BLaER1 treated with 17β-estradiol and CSF1 and Interleukin-3, amounts not matched to agents 10 nM and 100 nM (cell line): ENCODE data around the gene PRSS33.

Experiments used
- H3K27ac ChIP-seq, 11 experiments: shearing (Covaris generic); formaldehyde crosslinking; 2 replicates each; pipeline ENCODE4 v1.8.1; 2022
- H3K27me3 ChIP-seq, 11 experiments: shearing (Covaris generic); formaldehyde crosslinking; 2 replicates each; pipeline ENCODE4 v1.8.1; 2022
- H3K36me3 ChIP-seq, 11 experiments: shearing (Covaris generic); formaldehyde crosslinking; 2 replicates each; pipeline ENCODE4 v1.8.1; 2022
- H3K4me1 ChIP-seq, 10 experiments: shearing (Covaris generic); formaldehyde crosslinking; 2 replicates each; pipeline ENCODE4 v1.8.1; 2022
- H3K4me2 ChIP-seq, 11 experiments: shearing (Covaris generic); formaldehyde crosslinking; 2 replicates each; pipeline ENCODE4 v1.8.1; 2022
- H3K4me3 ChIP-seq, 10 experiments: shearing (Covaris generic); formaldehyde crosslinking; 2 replicates each; pipeline ENCODE4 v1.8.1; 2022
- H3K9ac ChIP-seq, 11 experiments: shearing (Covaris generic); formaldehyde crosslinking; 2 replicates each; pipeline ENCODE4 v1.8.1; 2022
- H3K9me3 ChIP-seq, 11 experiments: shearing (Covaris generic); formaldehyde crosslinking; replicated peaks in 1 of 11; 2 replicates each; pipeline ENCODE4 v1.8.1; 2022
- H4K20me1 ChIP-seq, 11 experiments: shearing (Covaris generic); formaldehyde crosslinking; 2 replicates each; pipeline ENCODE4 v1.8.1; 2022
- Cebpa-rat ChIP-seq, 11 experiments: shearing (Covaris generic); IDR thresholded peaks; 2 replicates each; pipeline ENCODE4 v1.8.1; 2022

The PRSS33 gene

DNA sequence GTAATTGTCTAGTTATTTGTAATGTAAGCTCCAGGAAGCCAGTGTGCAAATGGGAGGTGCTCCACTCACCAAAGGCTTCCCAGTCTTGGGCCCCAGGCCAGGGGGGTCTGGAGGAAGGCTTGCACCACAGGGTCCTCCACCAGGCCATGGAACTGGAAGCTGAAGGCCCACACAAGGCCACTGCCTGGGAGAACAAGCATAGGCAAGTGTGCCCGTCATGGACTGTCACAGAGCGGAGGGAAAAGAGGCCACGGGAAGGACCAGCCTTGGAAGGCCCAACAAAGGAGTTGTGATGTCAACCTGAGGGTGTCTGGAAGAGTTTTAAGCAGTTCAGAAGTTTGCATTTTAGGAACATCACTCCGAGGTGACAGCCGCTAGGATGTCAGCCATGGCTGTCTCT is 37.9 kb downstream of the PRSS33 start:
- no peaks in the 10 kb centered on the region for H3K9me3 ChIP-seq
- H3K36me3 ChIP-seq: peaks cover 4 to 15% (median 10%) of the 10 kb centered on the region in 11 experiments; a peak in 17 of 22 replicates
- H3K9ac ChIP-seq: no peak overlapping the region
- peaks cover 15 to 16% (median 16%) of the 10 kb centered on the region in 11 experiments for H4K20me1 ChIP-seq
- TF ChIP-seq Cebpa-rat (IDR thresholded peaks at IDR 0.05): no peak
- H3K4me2 ChIP-seq: no peak overlapping the region
- no peaks in the 10 kb centered on the region for H3K27me3 ChIP-seq
- no peak overlapping the region for H3K27ac ChIP-seq
- H3K4me1 ChIP-seq: peaks cover 17 to 24% (median 21%) of the 10 kb centered on the region in 10 experiments
- H3K4me3 ChIP-seq: no peak overlapping the region

- H3K27me3 ChIP-seq: no peaks in the 10 kb centered on the region
- peaks cover 13 to 20% (median 16%) of the 10 kb centered on the region in 10 experiments for H3K4me1 ChIP-seq
- peaks cover 0 to 9% (median 5%) of the 10 kb centered on the region in 11 experiments; a peak in 10 of 22 replicates for H3K36me3 ChIP-seq
- no peak overlapping the region for H3K27ac ChIP-seq
- no peak for TF ChIP-seq Cebpa-rat (IDR thresholded peaks at IDR 0.05)
- peaks cover 10 to 11% (median 10%) of the 10 kb centered on the region in 11 experiments for H4K20me1 ChIP-seq
- no peak overlapping the region for H3K9ac ChIP-seq
- H3K9me3 ChIP-seq: no peaks in the 10 kb centered on the region
- H3K4me2 ChIP-seq: no peak overlapping the region
- H3K4me3 ChIP-seq: no peak overlapping the region
Observed at GRCh38 chr16:2748757-2749455, 38.5 kb downstream of the PRSS33 start.

GRCh38 chr16:2745961-2746360 is 41.4 kb downstream of the PRSS33 start:
- Histone ChIP-seq H3K27ac (no peak overlapping the region), H4K20me1 (no peaks in the 10 kb centered on the region), H3K4me3 (no peak overlapping the region), H3K4me1 (peaks cover 4 to 9% (median 5%) of the 10 kb centered on the region in 10 experiments), H3K9ac (0 out of 22 replicates have a peak overlapping the region, but pooled peaks of 1 of the 11 experiments have one; percentile 14), H3K27me3 (no peaks in the 10 kb centered on the region), H3K36me3 (peaks cover 0 to 8% (median 0%) of the 10 kb centered on the region in 11 experiments; a peak in 2 of 22 replicates), H3K4me2 (no peak overlapping the region), H3K9me3 (no peaks in the 10 kb centered on the region)
- TF ChIP-seq Cebpa-rat (IDR thresholded peaks at IDR 0.05): no peak

DNA sequence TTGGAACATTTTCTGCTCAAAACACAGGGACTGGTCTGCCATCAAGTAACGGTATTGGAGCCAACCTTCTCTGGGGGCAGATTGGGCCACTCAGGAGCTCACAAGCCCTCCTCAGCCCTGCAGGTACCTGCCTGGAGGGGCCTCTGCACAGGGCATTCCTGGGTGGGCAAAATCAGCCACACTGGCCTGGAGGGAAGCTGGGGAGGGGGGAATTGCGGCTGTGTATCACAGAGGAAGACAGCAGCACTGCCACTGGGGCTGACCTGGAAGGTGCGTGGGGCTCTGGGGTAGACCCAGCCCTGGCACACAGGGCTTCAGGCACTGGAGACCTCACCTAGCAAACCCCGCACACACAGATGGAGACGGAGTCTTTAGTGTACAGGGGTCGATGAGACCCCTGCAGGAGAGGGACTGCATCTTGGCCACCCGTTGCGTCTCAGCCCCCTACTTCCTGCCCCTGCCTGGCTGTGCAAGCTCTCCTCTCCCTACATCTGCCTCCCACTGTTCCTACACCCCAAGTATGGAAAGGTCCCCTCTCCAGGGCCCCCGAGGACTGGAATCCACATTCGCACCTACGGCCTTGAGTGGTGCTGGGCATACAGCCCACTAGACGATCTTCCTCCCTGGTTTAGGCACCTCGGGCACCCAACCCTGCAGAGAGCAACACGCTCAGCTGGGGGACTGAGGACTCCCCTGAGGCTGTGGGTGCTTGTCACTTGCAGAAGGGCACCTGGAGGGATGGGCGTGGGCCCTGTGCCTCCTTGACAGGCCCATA is 42.1 kb downstream of the PRSS33 start:
- H3K4me2 ChIP-seq: no peak overlapping the region
- H3K4me1 ChIP-seq: peaks cover 0 to 5% (median 0%) of the 10 kb centered on the region in 10 experiments; a peak in 3 of 20 replicates
- peaks cover 0 to 8% (median 0%) of the 10 kb centered on the region in 11 experiments; a peak in 2 of 22 replicates for H3K36me3 ChIP-seq
- no peak overlapping the region for H3K4me3 ChIP-seq
- no peaks in the 10 kb centered on the region for H4K20me1 ChIP-seq
- H3K9me3 ChIP-seq: no peaks in the 10 kb centered on the region
- H3K27me3 ChIP-seq: no peaks in the 10 kb centered on the region
- H3K27ac ChIP-seq: no peak overlapping the region
- no peak for TF ChIP-seq Cebpa-rat (IDR thresholded peaks at IDR 0.05)
- H3K9ac ChIP-seq: 0 out of 22 replicates have a peak overlapping the region, but pooled peaks of 1 of the 11 experiments have one; percentile 14

DNA sequence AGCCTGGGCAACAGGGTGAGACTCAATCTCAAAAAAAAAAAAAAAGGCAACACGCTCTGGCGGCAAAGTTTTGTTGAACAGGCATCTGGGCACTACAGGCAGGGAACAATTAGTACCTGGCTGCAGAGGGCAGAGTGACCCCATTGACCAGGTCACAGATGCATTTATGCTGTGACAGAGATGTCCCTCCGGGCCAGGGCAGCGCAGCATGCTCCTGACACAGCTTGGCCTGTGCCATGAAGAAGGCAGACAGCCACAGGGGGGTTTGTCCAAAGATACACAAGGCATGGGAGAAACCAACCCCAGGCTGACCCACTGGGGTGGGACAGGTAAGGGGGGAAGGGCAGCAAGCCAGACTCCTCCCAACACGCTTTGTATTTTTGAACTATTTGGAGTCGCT is 42.6 kb downstream of the PRSS33 start:
- no peak overlapping the region for H3K4me3 ChIP-seq
- no peaks in the 10 kb centered on the region for H4K20me1 ChIP-seq
- no peak for TF ChIP-seq Cebpa-rat (IDR thresholded peaks at IDR 0.05)

GRCh38 chr16:2743007-2743810 is 44.2 kb downstream of the PRSS33 start:
- Histone ChIP-seq H3K27me3 (no peaks in the 10 kb centered on the region), H3K4me1 (peaks cover 0 to 13% (median 8%) of the 10 kb centered on the region in 10 experiments; a peak in 9 of 20 replicates), H4K20me1 (no peaks in the 10 kb centered on the region), H3K4me3 (no peak overlapping the region), H3K9me3 (no peaks in the 10 kb centered on the region), H3K36me3 (no peaks in the 10 kb centered on the region), H3K4me2 (no peak overlapping the region), H3K27ac (no peak overlapping the region), H3K9ac (no peak overlapping the region; a peak in 1 of 22 replicates)
- no peak for TF ChIP-seq Cebpa-rat (IDR thresholded peaks at IDR 0.05)

More for the DNA sequence above, 42.6 kb downstream of the PRSS33 start:
- H3K27me3 ChIP-seq: no peaks in the 10 kb centered on the region
- H3K36me3 ChIP-seq: peaks cover 0 to 7% (median 0%) of the 10 kb centered on the region in 11 experiments; a peak in 2 of 22 replicates
- no peaks in the 10 kb centered on the region for H3K9me3 ChIP-seq
- no peak overlapping the region for H3K27ac ChIP-seq
- no peak overlapping the region for H3K4me2 ChIP-seq
- H3K9ac ChIP-seq: no peak overlapping the region
- H3K4me1 ChIP-seq: peaks cover 0 to 5% (median 0%) of the 10 kb centered on the region in 10 experiments; a peak in 4 of 20 replicates

DNA sequence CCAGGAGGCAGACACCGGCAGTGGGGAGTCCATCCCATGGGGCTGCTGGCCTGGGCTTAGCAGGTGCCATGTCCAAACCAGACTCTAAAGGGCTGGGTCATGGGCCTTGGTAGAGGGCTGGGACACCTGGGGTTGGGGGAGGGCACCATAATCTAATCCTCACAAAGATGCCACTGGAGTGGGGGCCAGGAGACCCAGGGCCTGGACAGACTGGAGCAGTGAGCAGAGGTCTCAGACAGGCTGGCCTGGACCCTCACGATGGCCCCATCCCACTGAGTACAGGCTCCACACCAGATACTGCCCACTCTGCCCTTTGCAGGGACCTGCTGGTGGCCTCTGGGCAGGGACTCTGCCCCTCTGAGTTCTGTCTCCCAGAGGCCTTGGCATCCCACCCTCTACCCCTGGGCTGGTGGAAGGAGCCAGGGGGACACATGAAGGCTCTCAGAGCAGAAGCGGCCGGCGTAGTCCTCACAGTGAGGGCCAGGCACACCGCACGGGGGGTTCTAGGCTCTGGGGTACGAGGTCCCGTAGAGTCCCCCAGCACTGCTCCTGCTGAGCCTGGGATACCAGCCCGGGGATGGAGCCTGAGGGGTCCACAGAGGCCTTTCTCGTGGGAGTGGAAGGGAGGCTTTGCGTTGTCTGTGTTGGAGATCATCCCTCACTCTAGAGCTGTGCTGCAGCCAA is 44.9 kb downstream of the PRSS33 start:
- Histone ChIP-seq H3K9ac (no peak overlapping the region; a peak in 1 of 22 replicates), H3K27ac (no peak overlapping the region), H3K9me3 (no peaks in the 10 kb centered on the region), H3K4me2 (no peak overlapping the region), H3K36me3 (no peaks in the 10 kb centered on the region), H3K4me1 (peaks cover 0 to 13% (median 8%) of the 10 kb centered on the region in 10 experiments; a peak in 9 of 20 replicates), H3K27me3 (no peaks in the 10 kb centered on the region), H3K4me3 (no peak overlapping the region), H4K20me1 (no peaks in the 10 kb centered on the region)
- no peak for TF ChIP-seq Cebpa-rat (IDR thresholded peaks at IDR 0.05)

- no peak overlapping the region for H3K4me3 ChIP-seq
- no peak overlapping the region for H3K27ac ChIP-seq
- peaks cover 0 to 11% (median 8%) of the 10 kb centered on the region in 10 experiments; a peak in 9 of 20 replicates for H3K4me1 ChIP-seq
- TF ChIP-seq Cebpa-rat (IDR thresholded peaks at IDR 0.05): no peak
- H3K9me3 ChIP-seq: no peaks in the 10 kb centered on the region
- H3K27me3 ChIP-seq: no peaks in the 10 kb centered on the region
- H4K20me1 ChIP-seq: no peaks in the 10 kb centered on the region
- no peaks in the 10 kb centered on the region for H3K36me3 ChIP-seq
- H3K9ac ChIP-seq: no peak overlapping the region
- no peak overlapping the region for H3K4me2 ChIP-seq
Observed at GRCh38 chr16:2741168-2741567, 46.2 kb downstream of the PRSS33 start.
